BE2C (cell line): ENCODE measurements around the gene MALAT1.

Source experiments
- DNase-seq: peaks from one replicate; pipeline ENCODE4 v3.0.0-alpha.2; 2020
- H3K27me3 ChIP-seq: fragments of 250-450 bp; sonication (Bioruptor Pico); 2 replicates; pipeline ENCODE4 v1.5.1; 2020; ENCODE audit warnings: mild to moderate bottlenecking
- H3K36me3 ChIP-seq: fragments of 250-450 bp; sonication (Bioruptor Pico); 2 replicates; pipeline ENCODE4 v1.5.1; 2020; ENCODE audit warnings: mild to moderate bottlenecking
- H3K4me1 ChIP-seq: fragments of 250-450 bp; sonication (Bioruptor Pico); 2 replicates; pipeline ENCODE4 v1.5.1; 2020
- H3K4me3 ChIP-seq: 2 replicates; pipeline ENCODE4 v1.5.1; 2011; ENCODE audit warnings: low read depth, low read length
- H3K9me3 ChIP-seq: fragments of 250-450 bp; sonication (Bioruptor Pico); 2 replicates; pipeline ENCODE4 v1.5.1; 2020
- CTCF ChIP-seq: IDR thresholded peaks from 2 replicates; pipeline ENCODE4 v1.5.1; 2012; ENCODE audit warnings: mild to moderate bottlenecking, low read depth, low read length

The MALAT1 gene

GRCh38 chr11:65542738-65543390, 44.0 kb downstream of the MALAT1 start:
- TF ChIP-seq CTCF = no peak
- Histone ChIP-seq H3K36me3 (no peaks in the 10 kb centered on the region), H3K9me3 (no peaks in the 10 kb centered on the region), H3K4me1 (no peaks in the 10 kb centered on the region), H3K4me3 (no peak overlapping the region), H3K27me3 (no peaks in the 10 kb centered on the region)
- no peak for DNase-seq

- Histone ChIP-seq H3K36me3 (no peaks in the 10 kb centered on the region), H3K4me1 (no peaks in the 10 kb centered on the region), H3K4me3 (no peak overlapping the region), H3K27me3 (no peaks in the 10 kb centered on the region), H3K9me3 (no peaks in the 10 kb centered on the region)
- TF ChIP-seq CTCF = no peak
- no peak for DNase-seq
These were observed 47.0 kb downstream of the MALAT1 start for GRCh38 chr11:65545853-65546216.

- Histone ChIP-seq H3K27me3 (no peaks in the 10 kb centered on the region), H3K36me3 (no peaks in the 10 kb centered on the region), H3K9me3 (no peaks in the 10 kb centered on the region), H3K4me3 (peak overlapping the region; percentile 35), H3K4me1 (no peaks in the 10 kb centered on the region)
- TF ChIP-seq CTCF = no peak
- DNase-seq = peak; percentile 87
These were observed 47.5 kb downstream of the MALAT1 start for GRCh38 chr11:65546217-65546958.

GRCh38 chr11:65547446-65548125, 48.7 kb downstream of the MALAT1 start:
- no peaks in the 10 kb centered on the region for H3K9me3 ChIP-seq
- DNase-seq = no peak
- H3K4me3 ChIP-seq = no peak overlapping the region
- no peaks in the 10 kb centered on the region for H3K4me1 ChIP-seq
- no peak for TF ChIP-seq CTCF
- no peaks in the 10 kb centered on the region; the same call in 1 of the 2 replicates for H3K36me3 ChIP-seq
- H3K27me3 ChIP-seq = no peaks in the 10 kb centered on the region

GRCh38 chr11:65548395-65548794, 49.5 kb downstream of the MALAT1 start:
- DNase-seq = no peak
- no peak for TF ChIP-seq CTCF
- Histone ChIP-seq H3K27me3 (no peaks in the 10 kb centered on the region), H3K9me3 (no peaks in the 10 kb centered on the region), H3K4me1 (no peaks in the 10 kb centered on the region), H3K4me3 (no peak overlapping the region), H3K36me3 (no peaks in the 10 kb centered on the region; the same call in 1 of the 2 replicates)
